HepG2 (cell line): ENCODE data around the gene VAMP4. TPM values are rescaled to one million over a fixed set of nuclear protein-coding genes. Genes with fewer than 3 reads are reported as not detected.

Experiments
- ATAC-seq: fragments of 200-7000 bp; cut with Tn5 transposase; 3 replicates; pipeline ENCODE4 v1.9.1; 2020; ENCODE audit warnings: mild to moderate bottlenecking, moderate library complexity
- BruUV-seq: library from RNA; stranded (reverse); fragments of 400-500 nt; replicated peaks from 2 replicates; lab custom pipeline; 2021; lab: Mats Ljungman, UMichigan
- CTCF ChIA-PET: fragments of 300-600 bp; formaldehyde crosslinking; extraction: SDS; loops from one replicate; lab custom pipeline; 2021; ENCODE audit warnings: low total read pairs, inconsistent platforms, low intra/inter-chr PET ratio; lab: Yijun Ruan, JAX
- POLR2A ChIA-PET: fragments of 350-600 bp; sonication (Branson Sonifier 250); formaldehyde crosslinking; loops from one replicate; lab custom pipeline; 2020; ENCODE audit warnings: antibody characterized with exemption, inconsistent platforms; lab: Yijun Ruan, JAX
- DNase-seq: peaks from one replicate; pipeline ENCODE4 v3.0.0-alpha.2; 2015; ENCODE audit warnings: low spot score
- FAIRE-seq: peaks from 3 replicates; lab custom pipeline; 2011; peaks lifted over from hg19 to GRCh38; lab: Jason Lieb, UNC
- H2AFZ ChIP-seq: one replicate; pipeline ENCODE4 v1.6.1; 2011; ENCODE audit warnings: low read length, inconsistent platforms
- H3K27ac ChIP-seq: fragments of 300-600 bp; 3 replicates; pipeline ENCODE4 v1.8.0; 2011; ENCODE audit warnings: mixed run types, mild to moderate bottlenecking, mixed read lengths, low read length, inconsistent platforms; ENCODE audit not compliant: insufficient read depth; ENCODE audit errors: extremely low read length
- H3K27me3 ChIP-seq, 2 experiments: fragments of 200-600 bp in 1 of 2; 2 replicates in 1 of 2; 3 replicates in 1 of 2; pipeline versions ENCODE4 v1.6.0 to v1.8.0; 2011; ENCODE audit warnings: low read length in 2 of 2, mild to moderate bottlenecking in 2 of 2, moderate library complexity in 2 of 2, inconsistent platforms in 1 of 2; ENCODE audit not compliant: insufficient read depth in 2 of 2, control insufficient read depth in 1 of 2
- H3K36me3 ChIP-seq, 2 experiments: fragments of 200-600 bp in 1 of 2; replicated peaks in 1 of 2; 2 replicates in 1 of 2; 3 replicates in 1 of 2; pipeline versions ENCODE4 v1.5.1 to v1.8.0; 2011; ENCODE audit warnings: low read length in 2 of 2, inconsistent platforms in 1 of 2; ENCODE audit not compliant: insufficient read depth in 2 of 2, control insufficient read depth in 1 of 2
- H3K4me1 ChIP-seq: 2 replicates; pipeline ENCODE4 v1.5.1; 2012; ENCODE audit warnings: low read length, inconsistent platforms; ENCODE audit not compliant: insufficient read depth
- H3K4me2 ChIP-seq: 2 replicates; pipeline ENCODE4 v1.6.0; 2011; ENCODE audit warnings: low read depth, low read length, inconsistent platforms
- H3K4me3 ChIP-seq, 3 experiments: fragments of 200-600 bp in 1 of 3; sonication (generic), shearing (Covaris generic) in 1 of 3; replicated peaks in 1 of 3; 2 replicates each; pipeline ENCODE4 v1.5.1; 2011 to 2016; ENCODE audit warnings: low read length in 3 of 3, inconsistent platforms in 2 of 3, low read depth in 2 of 3, mild to moderate bottlenecking in 2 of 3, control low read depth in 1 of 3, mixed read lengths in 1 of 3; ENCODE audit not compliant: insufficient read depth in 1 of 3
- H3K79me2 ChIP-seq: one replicate; pipeline ENCODE4 v1.6.1; 2011; ENCODE audit warnings: low read length, inconsistent platforms; ENCODE audit not compliant: insufficient read depth
- H3K9ac ChIP-seq: 2 replicates; pipeline ENCODE4 v1.6.0; 2011; ENCODE audit warnings: mild to moderate bottlenecking, low read depth, low read length, inconsistent platforms; ENCODE audit not compliant: insufficient read depth
- H3K9me3 ChIP-seq: 2 replicates; pipeline ENCODE4 v1.5.1; 2012; ENCODE audit warnings: mild to moderate bottlenecking, low read length
- H4K20me1 ChIP-seq: 2 replicates; pipeline ENCODE4 v1.6.0; 2011; ENCODE audit warnings: inconsistent platforms, mild to moderate bottlenecking, low read length, moderate library complexity; ENCODE audit not compliant: insufficient read depth
- ARHGAP35 ChIP-seq: sonication (generic); formaldehyde crosslinking; IDR thresholded peaks from 2 replicates; pipeline ENCODE4 v1.9.0; 2022; ENCODE audit warnings: mild to moderate bottlenecking, inconsistent platforms, moderate library complexity, missing genetic modification reagents, borderline replicate concordance
- ATF3 ChIP-seq: sonication (generic); formaldehyde crosslinking; IDR thresholded peaks from 2 replicates; pipeline ENCODE4 v1.4.0; 2020; ENCODE audit warnings: missing genetic modification reagents
- CHD4 ChIP-seq: fragments of 200-600 bp; sonication (generic); IDR thresholded peaks from 2 replicates; pipeline ENCODE4 v1.7.0; 2017; ENCODE audit warnings: mild to moderate bottlenecking, low read length, borderline replicate concordance
- CREB1 ChIP-seq, 2 experiments: fragments of 450-650 bp in 1 of 2; IDR thresholded peaks; 2 replicates each; pipeline ENCODE4 v1.6.1; 2016 to 2017; ENCODE audit warnings: control low read depth in 1 of 2, mild to moderate bottlenecking in 1 of 2, missing compliant biosample characterization in 1 of 2, missing genetic modification characterization in 1 of 2
- DR1 ChIP-seq: sonication (generic); formaldehyde crosslinking; IDR thresholded peaks from 2 replicates; pipeline ENCODE4 v1.8.0; 2021; ENCODE audit warnings: mild to moderate bottlenecking, missing genetic modification reagents, inconsistent platforms
- GRHL1 ChIP-seq: sonication (generic); formaldehyde crosslinking; conservative IDR thresholded peaks from 2 replicates; pipeline ENCODE4 v1.8.0; 2022; ENCODE audit warnings: missing genetic modification reagents
- HOXA3 ChIP-seq: sonication (generic); formaldehyde crosslinking; IDR thresholded peaks from 2 replicates; pipeline ENCODE4 v1.5.0; 2020; ENCODE audit warnings: missing genetic modification reagents
- HOXA7 ChIP-seq: sonication (generic); formaldehyde crosslinking; IDR thresholded peaks from 2 replicates; pipeline ENCODE4 v1.8.1; 2022; ENCODE audit warnings: mild to moderate bottlenecking, missing genetic modification reagents, moderate library complexity
- KDM5B ChIP-seq: sonication (generic); formaldehyde crosslinking; IDR thresholded peaks from 2 replicates; pipeline ENCODE4 v1.4.0; 2020; ENCODE audit warnings: missing genetic modification reagents, mild to moderate bottlenecking, borderline replicate concordance
- KLF16 ChIP-seq, 2 experiments: sonication (generic) in 1 of 2; formaldehyde crosslinking in 1 of 2; IDR thresholded peaks; 2 replicates each; pipeline versions ENCODE4 v1.6.1 to v1.8.0; 2016 to 2023; ENCODE audit warnings: missing genetic modification reagents in 2 of 2, missing compliant biosample characterization in 1 of 2
- MYC ChIP-seq: sonication (generic); formaldehyde crosslinking; IDR thresholded peaks from 2 replicates; pipeline ENCODE4 v1.9.0; 2021; ENCODE audit warnings: missing genetic modification reagents, borderline replicate concordance
- SMAD9 ChIP-seq: sonication (generic); formaldehyde crosslinking; IDR thresholded peaks from 2 replicates; pipeline ENCODE4 v1.5.1; 2020; ENCODE audit warnings: mild to moderate bottlenecking, missing genetic modification reagents
- ZBTB42 ChIP-seq: sonication (generic); formaldehyde crosslinking; IDR thresholded peaks from 2 replicates; pipeline ENCODE4 v1.5.0; 2020; ENCODE audit warnings: mild to moderate bottlenecking, missing genetic modification reagents
- ZBTB8A ChIP-seq: sonication (generic); formaldehyde crosslinking; IDR thresholded peaks from 2 replicates; pipeline ENCODE4 v1.4.0; 2020; ENCODE audit warnings: mild to moderate bottlenecking, low read depth, missing genetic modification reagents, borderline replicate concordance
- ZNF260 ChIP-seq: sonication (generic); formaldehyde crosslinking; IDR thresholded peaks from 2 replicates; pipeline ENCODE4 v1.4.0; 2020; ENCODE audit warnings: missing genetic modification reagents, low read depth, mild to moderate bottlenecking, borderline replicate concordance
- ZNF678 ChIP-seq: sonication (generic); formaldehyde crosslinking; IDR thresholded peaks from 2 replicates; pipeline ENCODE4 v1.4.0; 2020; ENCODE audit warnings: mild to moderate bottlenecking, missing genetic modification reagents
- ZNF749 ChIP-seq: sonication (generic); formaldehyde crosslinking; IDR thresholded peaks from 2 replicates; pipeline ENCODE4 v1.8.0; 2022; ENCODE audit warnings: mild to moderate bottlenecking, missing genetic modification reagents, moderate library complexity, borderline replicate concordance
- WGBS: methylation state at CpG from one replicate; pipeline ENCODE4 v1.1.6; 2017; ENCODE audit warnings: low lambda C conversion rate; 5-methylcytosine and 5-hydroxymethylcytosine counted together
- in situ Hi-C: cut with HindIII; loops from 2 replicates; pipeline ENCODE4 v1.10.0; 2017; ENCODE audit warnings: low pct_unique_long_range_greater_than_20kb; ENCODE audit not compliant: extremely low pct_ligation_motif_present
- intact Hi-C: fragments of 100-400 bp; cut with micrococcal nuclease; formaldehyde crosslinking; loops from one replicate; pipeline ENCODE4 v1.10.0; 2022; ENCODE audit not compliant: unreplicated experiment
- polyA plus RNA-seq, 8 experiments: library from polyadenylated mRNA; depleted of rRNA in 3 of 8; stranded (reverse) in 7 of 8; unstranded in 1 of 8; fragments of >200 nt; fragmentation: Illumina TruSeq in 4 of 8; extraction: Trizol in 4 of 8; gene quantifications; 2 replicates each; pipeline versions ENCODE4 v1.2.1 to v1.2.3, GENCODE V29; 2011 to 2016; ENCODE audit warnings: low read depth in 4 of 8, missing spikeins in 1 of 8, mixed read lengths in 1 of 8; ENCODE audit not compliant: insufficient read depth in 1 of 8
- total RNA-seq, 5 experiments: library from RNA; depleted of rRNA; stranded (reverse); fragments of >200 nt; fragmentation: Illumina TruSeq; extraction: Trizol; gene quantifications; 2 replicates each; pipeline ENCODE4 v1.2.3, GENCODE V29; 2016; ENCODE audit warnings: low read depth in 1 of 5

Gene VAMP4
- total and polyA plus RNA-seq, 2 of the 13 experiments (the other 11 are each of a cell fraction or from before 2014, with no cell fraction given): 1.4 to 2.0 TPM

GRCh38 chr1:171717062-171717718, 24.7 kb downstream of the VAMP4 start (continued):
- TF ChIP-seq HOXA3 (CRISPR knock-in tag) (no peak), ZNF678 (CRISPR knock-in tag) (no peak), CREB1 (IDR thresholded peaks at IDR 0.05) (no peak), CREB1 (CRISPR knock-in tag; IDR thresholded peaks at IDR 0.05) (no peak), ATF3 (CRISPR knock-in tag) (no peak), ZNF260 (CRISPR knock-in tag) (no peak)
- TF ChIP-seq, all 625 proteins: peak for 0

GRCh38 chr1:171716616-171717015, 25.2 kb downstream of the VAMP4 start:
- no TSS peak for BruUV-seq
- in situ Hi-C loops: loop anchor here (10.0 kb wide), 1 partner anchor 72 kb away; no protein-coding TSS in a partner anchor
- no peaks in the 10 kb centered on the region for H3K9me3 ChIP-seq
- TF ChIP-seq GRHL1 (CRISPR knock-in tag) (no peak), SMAD9 (CRISPR knock-in tag) (no peak), ZBTB8A (CRISPR knock-in tag) (no peak), ZBTB42 (no peak), KLF16 (CRISPR knock-in tag; IDR thresholded peaks at IDR 0.05) (no peak), HOXA7 (CRISPR knock-in tag) (no peak), ZNF749 (CRISPR knock-in tag) (no peak), CHD4 (no peak), ARHGAP35 (CRISPR knock-in tag) (no peak), DR1 (no peak), KDM5B (CRISPR knock-in tag) (no peak), MYC (CRISPR knock-in tag) (no peak)
- no peak overlapping the region for H3K27ac ChIP-seq
- no peak for FAIRE-seq
- no peak overlapping the region for H2AFZ ChIP-seq
- no peaks in the 10 kb centered on the region for H3K27me3 ChIP-seq
- no peak overlapping the region for H3K4me3 ChIP-seq
- no peaks in the 10 kb centered on the region for H4K20me1 ChIP-seq
- POLR2A ChIA-PET: no interaction called here
- CTCF ChIA-PET: interaction anchor here (2.3 to 2.6 kb wide), 2 partner anchors 61 to 72 kb away, joined by 9 to 18 read pairs; no protein-coding TSS in a partner anchor
- no peak for ATAC-seq
- no peak overlapping the region for H3K4me2 ChIP-seq
- no peak for DNase-seq
- H3K79me2 ChIP-seq: no peaks in the 10 kb centered on the region
- intact Hi-C loops: loop anchor here (1.0 kb wide), 1 partner anchor 71 kb away; no protein-coding TSS in a partner anchor
- no peaks in the 10 kb centered on the region for H3K36me3 ChIP-seq
- no peak overlapping the region for H3K9ac ChIP-seq
- no peaks in the 10 kb centered on the region for H3K4me1 ChIP-seq
- WGBS: 70% methylated on average over 3 of the region's 3 CpGs
